NK-92 (cell line): ENCODE data around the gene CCDC40.

Source experiments
- DNase-seq: peaks from one replicate; lab custom pipeline; 2025; ENCODE audit not compliant: unreplicated experiment; lab: John Stamatoyannopoulos, UW

CCDC40 gene

GRCh38 chr17:80112471-80113032 lies 76.1 kb downstream of the CCDC40 start:
- DNase-seq: no peak

DNA sequence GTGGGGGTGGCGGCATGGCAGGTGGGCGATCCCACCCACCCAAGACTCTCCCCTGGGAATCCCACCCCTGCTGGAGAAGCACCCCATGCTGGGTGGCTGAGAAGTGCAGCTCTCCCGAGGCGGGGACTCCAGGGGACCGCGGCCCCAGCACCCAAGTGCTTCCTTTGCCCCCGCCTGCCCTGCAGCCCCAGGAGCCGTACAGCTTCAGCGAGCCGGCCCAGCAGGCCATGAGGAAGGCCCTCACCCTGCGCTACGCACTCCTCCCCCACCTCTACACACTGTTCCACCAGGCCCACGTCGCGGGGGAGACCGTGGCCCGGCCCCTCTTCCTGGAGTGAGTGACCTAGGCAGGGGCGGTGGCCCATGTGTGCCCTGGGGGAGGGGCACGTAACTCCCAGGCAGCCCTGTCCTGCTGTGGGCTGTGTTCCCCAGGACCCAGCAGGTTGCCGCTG lies 76.6 kb downstream of the CCDC40 start:
- DNase-seq: no peak

DNA sequence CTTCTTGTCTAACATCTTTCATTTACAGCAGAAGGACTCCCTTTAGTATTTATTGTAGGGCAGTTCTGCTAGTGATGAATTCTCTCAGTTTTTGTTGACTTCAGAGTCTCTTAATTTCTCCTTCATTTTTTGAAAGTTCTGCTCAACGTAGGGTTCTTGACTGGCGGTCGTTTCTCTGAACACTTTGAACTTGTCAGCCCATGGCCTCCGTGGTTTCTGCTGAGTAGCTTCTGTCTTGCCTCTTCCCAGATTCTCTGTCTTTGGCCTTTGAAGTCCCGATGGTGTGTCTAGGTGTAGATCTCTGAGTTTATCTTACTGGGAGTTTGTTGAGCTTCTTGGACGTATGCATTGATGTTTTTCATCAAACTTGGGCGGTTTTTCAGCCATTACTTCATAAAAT lies 78.3 kb downstream of the CCDC40 start:
- DNase-seq: no peak

DNA sequence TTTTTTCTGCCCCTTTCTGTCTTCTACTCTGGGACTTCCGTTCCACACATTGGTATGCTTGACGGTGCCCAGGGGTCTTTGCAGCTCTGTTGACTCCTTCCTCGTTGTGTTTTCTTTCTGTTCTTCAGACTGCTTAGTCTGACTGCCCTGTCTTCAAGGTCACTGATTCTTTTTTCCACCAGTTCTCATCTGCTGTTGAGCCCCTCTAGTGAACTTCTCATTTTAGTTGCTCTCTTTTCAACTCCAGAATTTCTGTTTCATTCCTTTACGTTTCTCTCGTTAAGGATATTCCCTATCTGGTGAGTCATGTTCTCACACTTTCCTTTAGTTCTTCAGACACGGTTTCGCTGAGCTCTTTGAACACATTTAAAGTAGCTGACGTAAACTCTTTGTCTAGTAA lies 78.7 kb downstream of the CCDC40 start:
- DNase-seq: no peak

GRCh38 chr17:80116276-80116920 lies 80.0 kb downstream of the CCDC40 start:
- DNase-seq: no peak

DNA sequence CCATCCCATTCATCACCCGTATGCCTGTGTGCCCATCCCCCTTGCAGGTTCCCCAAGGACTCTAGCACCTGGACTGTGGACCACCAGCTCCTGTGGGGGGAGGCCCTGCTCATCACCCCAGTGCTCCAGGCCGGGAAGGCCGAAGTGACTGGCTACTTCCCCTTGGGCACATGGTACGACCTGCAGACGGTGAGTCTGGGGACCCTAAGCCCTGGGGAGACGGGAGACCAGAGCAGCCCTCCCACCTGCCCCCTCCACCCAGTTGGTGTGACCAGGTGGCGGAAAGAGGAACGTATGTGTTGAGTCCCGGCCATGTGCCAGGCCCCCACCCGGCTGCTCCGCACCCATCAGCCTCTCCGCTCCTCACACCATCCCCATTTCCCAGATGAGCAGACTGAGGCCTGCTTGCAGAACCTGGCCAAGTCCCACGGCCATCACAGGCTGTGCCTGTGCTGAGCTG lies 80.5 kb downstream of the CCDC40 start:
- no peak for DNase-seq

- no peak for DNase-seq
These were observed 81.3 kb downstream of the CCDC40 start for GRCh38 chr17:80117491-80118401.

DNA sequence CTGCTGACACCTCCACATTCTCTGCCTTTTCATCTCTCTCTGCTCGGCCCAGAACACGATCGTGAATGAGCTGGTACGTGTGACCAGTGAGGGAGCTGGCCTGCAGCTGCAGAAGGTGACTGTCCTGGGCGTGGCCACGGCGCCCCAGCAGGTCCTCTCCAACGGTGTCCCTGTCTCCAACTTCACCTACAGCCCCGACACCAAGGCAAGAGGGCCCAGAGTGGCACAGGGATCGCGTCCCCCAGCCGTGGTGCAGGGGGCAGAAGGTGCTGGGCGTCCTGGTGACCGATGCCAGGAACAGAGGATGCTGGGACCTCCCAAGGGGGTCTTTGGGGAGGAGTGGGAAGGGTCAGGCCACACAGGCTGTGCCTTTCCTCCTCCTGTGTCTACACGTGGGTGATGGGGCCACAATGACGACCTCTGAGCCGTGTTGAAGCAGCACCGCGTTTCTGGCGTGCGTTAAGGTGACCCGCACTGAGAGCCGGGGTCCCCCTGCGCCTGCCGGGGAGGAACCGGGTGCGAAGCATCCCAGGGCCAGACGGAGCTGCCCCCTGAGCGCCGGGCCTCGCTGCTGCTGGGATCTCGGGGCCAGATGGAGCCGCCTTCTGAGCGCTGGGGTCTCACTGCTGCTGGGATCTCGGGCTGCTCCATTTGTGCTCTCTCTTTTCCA lies 82.3 kb downstream of the CCDC40 start:
- no peak for DNase-seq

- DNase-seq: no peak
These were observed 82.9 kb downstream of the CCDC40 start for GRCh38 chr17:80119271-80119791.

- no peak for DNase-seq
These were observed 83.4 kb downstream of the CCDC40 start for GRCh38 chr17:80119839-80120238.

GRCh38 chr17:80122026-80122575 lies 85.7 kb downstream of the CCDC40 start:
- no peak for DNase-seq

- DNase-seq: no peak
These were observed 86.6 kb downstream of the CCDC40 start for GRCh38 chr17:80122926-80123505.

DNA sequence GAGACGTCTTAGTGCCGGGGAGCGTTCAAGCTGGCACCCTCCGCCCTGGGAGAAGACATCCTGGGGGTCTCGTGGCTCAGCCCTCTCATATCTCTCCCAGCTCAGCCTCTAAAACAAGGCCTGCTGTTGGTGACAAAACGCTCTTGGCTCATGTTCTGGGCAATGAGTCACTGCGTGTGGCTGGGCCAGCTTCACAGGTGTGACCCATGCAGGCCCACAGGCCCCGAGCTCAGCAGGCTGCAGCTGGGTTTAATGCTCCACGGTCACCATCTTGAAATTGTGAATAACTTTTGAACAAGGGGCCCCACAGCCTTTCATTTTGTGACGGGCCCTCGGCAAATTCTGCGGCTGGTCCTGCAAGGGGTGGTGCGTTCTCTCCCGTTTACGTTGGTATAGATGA lies 87.3 kb downstream of the CCDC40 start:
- DNase-seq: no peak

DNA sequence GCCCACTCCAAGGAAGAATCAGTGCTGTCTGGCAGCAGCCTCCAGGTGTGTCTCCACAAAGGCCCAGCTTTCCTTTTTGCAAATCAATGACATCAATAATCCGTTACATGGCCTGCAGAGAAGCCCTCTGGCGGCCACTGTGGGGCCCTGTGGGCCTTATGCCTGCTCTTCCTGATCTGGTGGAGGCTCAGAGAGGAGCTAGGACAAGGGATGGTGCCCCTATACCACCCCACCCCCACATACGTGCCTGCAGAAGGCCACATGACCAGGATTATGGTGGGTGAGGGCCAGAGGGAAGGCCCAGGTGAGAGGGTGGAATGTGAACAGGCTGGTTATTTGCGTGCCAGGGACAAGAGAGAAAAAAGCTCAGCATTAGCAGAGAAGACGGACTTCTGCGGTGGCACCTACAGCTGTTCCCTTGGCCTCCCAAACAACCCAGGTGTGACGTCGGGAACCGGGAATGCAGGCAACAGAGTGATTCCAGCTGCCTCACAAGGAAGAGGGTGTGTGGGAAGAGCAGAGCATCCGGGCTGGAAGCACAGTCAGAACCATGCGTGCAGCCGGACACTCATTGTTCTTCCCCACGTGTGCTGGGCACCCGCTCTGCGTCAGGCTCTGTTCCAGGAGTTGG lies 88.0 kb downstream of the CCDC40 start:
- DNase-seq: no peak

GRCh38 chr17:80125656-80126448 lies 89.4 kb downstream of the CCDC40 start:
- no peak for DNase-seq

DNA sequence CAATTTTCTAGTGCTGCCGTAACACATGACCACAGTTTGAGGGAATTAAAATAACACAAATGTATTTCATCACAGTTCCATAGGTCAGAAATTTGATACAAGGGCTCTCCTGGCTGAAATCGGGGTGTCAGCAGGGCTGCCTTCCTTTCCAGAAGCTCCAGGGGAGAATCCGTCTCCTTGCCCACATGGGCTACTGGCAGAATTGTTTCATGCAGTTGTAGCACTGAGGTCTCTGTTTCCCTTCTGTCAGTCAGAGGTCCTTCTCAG lies 89.9 kb downstream of the CCDC40 start:
- DNase-seq: no peak

GRCh38 chr17:80129006-80129565 lies 92.6 kb downstream of the CCDC40 start:
- no peak for DNase-seq

DNA sequence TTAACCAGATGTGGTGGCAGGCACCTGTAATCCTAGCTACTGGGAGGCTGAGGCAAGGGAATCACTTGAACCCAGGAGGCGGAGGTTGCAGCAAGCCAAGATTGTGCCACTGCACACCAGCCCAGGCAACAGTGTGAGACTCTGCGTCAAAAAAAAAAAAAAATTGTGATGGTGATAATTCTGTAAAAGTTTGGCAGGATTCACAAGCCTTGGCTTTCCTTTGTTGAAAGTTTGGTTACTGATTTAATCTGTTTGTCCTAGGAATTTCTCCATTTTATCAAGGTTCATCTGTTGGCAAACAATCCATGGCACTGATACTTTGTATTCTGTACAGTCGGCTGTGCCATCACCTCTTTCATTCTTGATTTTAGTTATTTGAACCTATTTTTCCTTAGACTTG lies 94.5 kb downstream of the CCDC40 start:
- DNase-seq: no peak
